Endothelial cell of umbilical vein (primary cell): ENCODE data around the gene PRKAR1A. TPM values are rescaled to one million over a fixed set of nuclear protein-coding genes. Genes with fewer than 3 reads are reported as not detected.
A peak's percentile ranks its signal among the peaks of the same experiment; 100 is the strongest.

ENCODE experiments used
- BruUV-seq: library from RNA; stranded (reverse); fragments of 400-500 nt; replicated peaks from 2 replicates; lab custom pipeline; 2021; lab: Mats Ljungman, UMichigan
- CTCF ChIA-PET: fragments of 300-600, 350-600 bp; sonication (Branson Sonifier 250); formaldehyde crosslinking; loops from one replicate; lab custom pipeline; 2021; ENCODE audit warnings: antibody characterized with exemption, inconsistent platforms; lab: Charles Lee
- POLR2A ChIA-PET: fragments of 300-600, 350-600 bp; sonication (Branson Sonifier 250); formaldehyde crosslinking; loops from one replicate; lab custom pipeline; 2021; ENCODE audit warnings: antibody characterized with exemption, inconsistent platforms; lab: Charles Lee
- DNase-seq: peaks from one replicate; pipeline ENCODE4 v3.0.0-alpha.2; 2011; ENCODE audit warnings: low read depth, low spot score
- FAIRE-seq: peaks from 2 replicates; lab custom pipeline; 2011; peaks lifted over from hg19 to GRCh38; lab: Jason Lieb, UNC
- H2AFZ ChIP-seq: 2 replicates; pipeline ENCODE4 v1.6.0; 2012; ENCODE audit warnings: low read depth, low read length, control low read depth, inconsistent platforms
- H3K27ac ChIP-seq: 2 replicates; pipeline ENCODE4 v1.5.1; 2011; ENCODE audit warnings: low read depth, mild to moderate bottlenecking, control low read depth, low read length, moderate library complexity; ENCODE audit not compliant: insufficient read depth
- H3K27me3 ChIP-seq, 2 experiments: 2 replicates each; pipeline versions ENCODE4 v1.6.0 to v1.6.1; 2011; ENCODE audit warnings: low read length in 2 of 2, mixed read lengths in 1 of 2; ENCODE audit not compliant: control insufficient read depth in 2 of 2, insufficient read depth in 2 of 2
- H3K36me3 ChIP-seq, 2 experiments: 2 replicates in 1 of 2; 3 replicates in 1 of 2; pipeline ENCODE4 v1.5.1; 2011; ENCODE audit warnings: low read length in 2 of 2, mild to moderate bottlenecking in 1 of 2, moderate library complexity in 1 of 2; ENCODE audit not compliant: control insufficient read depth in 2 of 2, insufficient read depth in 2 of 2; ENCODE audit errors: extremely low read depth in 1 of 2
- H3K4me1 ChIP-seq: 3 replicates; pipeline ENCODE4 v1.5.1; 2011; ENCODE audit warnings: mild to moderate bottlenecking, low read length; ENCODE audit not compliant: control insufficient read depth, insufficient read depth; ENCODE audit errors: extremely low read depth
- H3K4me2 ChIP-seq: 2 replicates; pipeline ENCODE4 v1.6.1; 2011; ENCODE audit warnings: low read length, control low read depth, mixed read lengths; ENCODE audit not compliant: insufficient read depth
- H3K4me3 ChIP-seq, 3 experiments: fragments of 200-600 bp in 1 of 3; sonication (generic), shearing (Covaris generic) in 1 of 3; replicated peaks in 1 of 3; 2 replicates each; pipeline ENCODE4 v1.5.1; 2011 to 2016; ENCODE audit warnings: control low read depth in 3 of 3, low read length in 3 of 3, mild to moderate bottlenecking in 2 of 3, inconsistent platforms in 1 of 3, low read depth in 1 of 3, moderate library complexity in 1 of 3; ENCODE audit not compliant: insufficient read depth in 1 of 3
- H3K79me2 ChIP-seq: 2 replicates; pipeline ENCODE4 v1.6.0; 2012; ENCODE audit warnings: low read length, inconsistent platforms; ENCODE audit not compliant: control insufficient read depth, insufficient read depth
- H3K9ac ChIP-seq: replicated peaks from 2 replicates; pipeline ENCODE3; 2011; ENCODE audit warnings: low read length, control low read depth; ENCODE audit not compliant: insufficient read depth; ENCODE audit errors: extremely low read depth
- H3K9me1 ChIP-seq: replicated peaks from 3 replicates; pipeline ENCODE4 v1.6.0; 2011; ENCODE audit warnings: mild to moderate bottlenecking, low read length; ENCODE audit not compliant: control insufficient read depth, insufficient read depth; ENCODE audit errors: extremely low read depth
- H3K9me3 ChIP-seq: replicated peaks from 2 replicates; pipeline ENCODE4 v1.5.1; 2012; ENCODE audit warnings: low read length, inconsistent platforms; ENCODE audit not compliant: control insufficient read depth, insufficient read depth
- H4K20me1 ChIP-seq: replicated peaks from 2 replicates; pipeline ENCODE3; 2011; ENCODE audit warnings: mild to moderate bottlenecking, low read length; ENCODE audit not compliant: control insufficient read depth, insufficient read depth; ENCODE audit errors: extremely low read depth
- EZH2 ChIP-seq: IDR thresholded peaks from 2 replicates; pipeline ENCODE4 v1.6.1; 2012; ENCODE audit warnings: borderline replicate concordance, low read depth, mild to moderate bottlenecking, moderate library complexity, low read length, inconsistent platforms; ENCODE audit not compliant: severe bottlenecking
- FOS ChIP-seq: IDR thresholded peaks from 2 replicates; pipeline ENCODE4 v1.6.1; 2011; ENCODE audit warnings: mild to moderate bottlenecking, low read length, moderate library complexity, borderline replicate concordance; ENCODE audit not compliant: insufficient read depth
- MAX ChIP-seq: IDR thresholded peaks from 2 replicates; pipeline ENCODE4 v1.6.1; 2011; ENCODE audit not compliant: insufficient read depth, insufficient read length
- MYC ChIP-seq: IDR thresholded peaks from one replicate; pipeline ENCODE4 v1.6.1; 2011; ENCODE audit warnings: mild to moderate bottlenecking, low read depth, low read length
- POLR2A ChIP-seq: IDR thresholded peaks from 2 replicates; pipeline ENCODE4 v1.6.1; 2012; ENCODE audit warnings: low read depth, mild to moderate bottlenecking, control low read depth, low read length
- dilution Hi-C: fragments of 300-500 bp; cut with MboI; formaldehyde crosslinking; loops from one replicate; pipeline ENCODE4 v1.15.0; 2019; ENCODE audit warnings: low sequenced_read_pairs; ENCODE audit not compliant: extremely low pct_ligation_motif_present
- intact Hi-C: fragments of 100-400 bp; cut with micrococcal nuclease; formaldehyde crosslinking; loops from one replicate; pipeline ENCODE4 v1.10.0; 2022
- polyA plus RNA-seq, 4 experiments: library from polyadenylated mRNA; depleted of rRNA in 3 of 4; stranded (reverse) in 3 of 4; unstranded in 1 of 4; fragments of >200 nt; gene quantifications; 2 replicates each; pipeline versions ENCODE4 v1.2.1 to v1.2.3, GENCODE V29; 2011 to 2012; ENCODE audit warnings: missing spikeins in 1 of 4
- total RNA-seq: library from RNA; stranded (reverse); gene quantifications from 2 replicates; pipeline ENCODE4 v1.2.3, GENCODE V29; 2021

Gene PRKAR1A
- total and polyA plus RNA-seq, 2 donors (not counting 3 experiments of a cell fraction or from before 2014, with no cell fraction given), result 92.0 to 257 TPM

GRCh38 chr17:68600067-68600930 lies 88.1 kb downstream of the PRKAR1A start:
- H4K20me1 ChIP-seq, result no peaks in the 10 kb centered on the region
- ChIA-PET CTCF (no interaction called here), POLR2A (no interaction called here)
- H3K27me3 ChIP-seq, result peaks cover 43 to 53% of the 10 kb centered on the region in 2 experiments
- FAIRE-seq (no peak), DNase-seq (no peak)
- H3K79me2 ChIP-seq, result no peaks in the 10 kb centered on the region
- H3K4me1 ChIP-seq, result peaks cover 3% of the 10 kb centered on the region
- H2AFZ ChIP-seq, result peak overlapping the region; percentile 13
- H3K9ac ChIP-seq, result no peak overlapping the region
- BruUV-seq, result no TSS peak
- peak overlapping the region; percentile 30 for H3K4me2 ChIP-seq
- no peak overlapping the region for H3K27ac ChIP-seq
- H3K9me3 ChIP-seq, result no peaks in the 10 kb centered on the region
- no peaks in the 10 kb centered on the region for H3K9me1 ChIP-seq
- intact Hi-C loops (no loop called here), dilution Hi-C loops (no loop called here)
- H3K36me3 ChIP-seq, result no peaks in the 10 kb centered on the region
- H3K4me3 ChIP-seq, result peak overlapping the region in 2 of 3 experiments; percentile 14 to 20
- TF ChIP-seq EZH2 (peak; percentile 99), POLR2A (no peak), MYC (no peak), MAX (no peak), FOS (no peak)

Other genes with a start within 250 kb of the PRKAR1A start
- gene SLC16A6, start 221.3 kb upstream of the PRKAR1A start, total RNA-seq, result 0.74 and 0.91 TPM in 2 replicates
- gene SLC16A6, start 221.3 kb upstream of the PRKAR1A start, polyA plus RNA-seq, result 0.60 and 0.65 TPM in 2 replicates
- 5.1 and 7.0 TPM in 2 replicates for gene ARSG, start 220.9 kb upstream of the PRKAR1A start, total RNA-seq
- 3.9 TPM in 2 replicates for gene ARSG, start 220.9 kb upstream of the PRKAR1A start, polyA plus RNA-seq
- 41.5 and 49.9 TPM in 2 replicates for gene WIPI1, start 54.9 kb upstream of the PRKAR1A start, total RNA-seq
- gene WIPI1, start 54.9 kb upstream of the PRKAR1A start, polyA plus RNA-seq, result 69.8 and 70.3 TPM in 2 replicates
- gene FAM20A, start 88.9 kb downstream of the PRKAR1A start, total RNA-seq, result not detected in 2 replicates
- not detected in 2 replicates for gene FAM20A, start 88.9 kb downstream of the PRKAR1A start, polyA plus RNA-seq